ENCODE data around the gene NTRK3.

NTRK3 gene

GRCh38 chr15:87967951-87968350 lies 288.6 kb downstream of the NTRK3 start:
- no peak for DNase-seq

GRCh38 chr15:87965304-87965703 lies 291.2 kb downstream of the NTRK3 start:
- DNase-seq = no peak

- DNase-seq = peak; percentile 10
Observed at GRCh38 chr15:87962428-87962827, 294.1 kb downstream of the NTRK3 start.

GRCh38 chr15:87961851-87962420 lies 294.6 kb downstream of the NTRK3 start:
- no peak for DNase-seq

GRCh38 chr15:87959662-87960061 lies 296.9 kb downstream of the NTRK3 start:
- DNase-seq = no peak

- DNase-seq = no peak
Observed at GRCh38 chr15:87959080-87959479, 297.5 kb downstream of the NTRK3 start.

- DNase-seq = no peak
Observed at GRCh38 chr15:87955284-87955909, 301.1 kb downstream of the NTRK3 start.

- DNase-seq = no peak
Observed at GRCh38 chr15:87954793-87955192, 301.7 kb downstream of the NTRK3 start.

- DNase-seq = no peak
Observed at GRCh38 chr15:87952736-87953287, 303.7 kb downstream of the NTRK3 start.

- DNase-seq = no peak
Observed at GRCh38 chr15:87949575-87950223, 306.8 kb downstream of the NTRK3 start.

GRCh38 chr15:87949151-87949574 lies 307.4 kb downstream of the NTRK3 start:
- DNase-seq = no peak

- DNase-seq = no peak
Observed at GRCh38 chr15:87947560-87947959, 309.0 kb downstream of the NTRK3 start.

GRCh38 chr15:87945246-87945645 lies 311.3 kb downstream of the NTRK3 start:
- DNase-seq = no peak

GRCh38 chr15:87944691-87945090 lies 311.8 kb downstream of the NTRK3 start:
- no peak for DNase-seq

- no peak for DNase-seq
Observed at GRCh38 chr15:87944050-87944449, 312.5 kb downstream of the NTRK3 start.

GRCh38 chr15:87943626-87944025 lies 312.9 kb downstream of the NTRK3 start:
- no peak for DNase-seq

GRCh38 chr15:87942316-87942715 lies 314.2 kb downstream of the NTRK3 start:
- DNase-seq = no peak

GRCh38 chr15:87941606-87942005 lies 314.9 kb downstream of the NTRK3 start:
- DNase-seq = no peak

- peak; percentile 3 for DNase-seq
Observed at GRCh38 chr15:87940768-87941167, 315.8 kb downstream of the NTRK3 start.

GRCh38 chr15:87939848-87940457 lies 316.6 kb downstream of the NTRK3 start:
- peak; percentile 10 for DNase-seq

GRCh38 chr15:87938031-87938430 lies 318.5 kb downstream of the NTRK3 start:
- no peak for DNase-seq

GRCh38 chr15:87935583-87935982 lies 321.0 kb downstream of the NTRK3 start:
- DNase-seq = no peak

GRCh38 chr15:87931584-87931983 lies 325.0 kb downstream of the NTRK3 start:
- no peak for DNase-seq

- no peak for DNase-seq
Observed at GRCh38 chr15:87930457-87930856, 326.1 kb downstream of the NTRK3 start.

Measured in GDM1 (cell line).